PFSK-1 (cell line): ENCODE results near the gene EPHB4.

Experiments
- FOXP2 ChIP-seq: optimal IDR thresholded peaks from 2 replicates; pipeline ENCODE3; 2011; ENCODE audit warnings: borderline replicate concordance, control low read depth, inconsistent platforms; ENCODE audit not compliant: insufficient read depth; ENCODE audit errors: extremely low read length, extremely low read depth
- POLR2AphosphoS5 ChIP-seq: IDR thresholded peaks from 2 replicates; pipeline ENCODE4 v1.6.1; 2012; ENCODE audit warnings: low read depth, mild to moderate bottlenecking, control low read depth, low read length, moderate library complexity
- SIN3A ChIP-seq: IDR thresholded peaks from 2 replicates; pipeline ENCODE4 v1.6.1; 2012; ENCODE audit warnings: mild to moderate bottlenecking, low read length, moderate library complexity, borderline replicate concordance; ENCODE audit not compliant: insufficient read depth
- TAF1 ChIP-seq: IDR thresholded peaks from 2 replicates; pipeline ENCODE4 v1.6.1; 2012; ENCODE audit warnings: low read length, control low read depth, borderline replicate concordance; ENCODE audit not compliant: insufficient read depth
- TF ChIP-seq, protein P1 (sequence below), 2 experiments: IDR thresholded peaks; 2 replicates each; pipeline versions ENCODE4 v1.6.1 to v1.8.0; 2011 to 2012; ENCODE audit warnings: low read depth in 2 of 2, low read length in 2 of 2, control low read depth in 1 of 2, inconsistent platforms in 1 of 2, mild to moderate bottlenecking in 1 of 2, moderate library complexity in 1 of 2; ENCODE audit not compliant: insufficient read depth in 1 of 2

Gene EPHB4

DNA sequence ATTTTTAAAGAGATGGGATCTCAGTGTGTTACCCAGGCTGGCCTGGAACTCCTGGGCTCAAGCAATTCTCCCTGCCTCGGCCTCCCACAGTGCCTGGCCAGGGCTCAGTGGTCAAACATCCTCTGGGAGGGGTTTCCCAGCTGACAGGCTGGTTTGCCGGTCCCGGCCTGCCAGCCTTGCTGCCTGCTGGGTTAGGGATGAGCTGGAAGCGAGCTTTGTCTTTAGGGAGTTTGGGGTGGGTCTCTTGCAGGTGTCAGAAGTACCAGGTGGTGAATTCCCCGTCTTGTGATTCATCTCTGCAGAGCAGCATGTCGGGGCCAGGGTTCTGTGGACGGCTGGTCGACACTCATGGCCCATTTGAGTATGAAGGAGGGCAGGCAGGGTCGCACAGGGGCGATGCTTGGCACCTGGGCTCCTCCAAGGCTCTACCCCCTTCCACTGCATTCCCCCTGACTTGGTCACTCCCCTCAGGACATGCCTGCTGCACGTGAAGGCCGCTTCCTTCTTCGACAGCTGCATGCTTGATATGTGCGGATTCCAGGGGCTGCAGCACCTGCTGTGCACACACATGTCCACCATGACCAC is 63.7 kb downstream of the EPHB4 start:
- TF ChIP-seq TAF1 (no peak), SIN3A (no peak), FOXP2 (no peak), POLR2AphosphoS5 (no peak)
- TF ChIP-seq, protein P1, sequence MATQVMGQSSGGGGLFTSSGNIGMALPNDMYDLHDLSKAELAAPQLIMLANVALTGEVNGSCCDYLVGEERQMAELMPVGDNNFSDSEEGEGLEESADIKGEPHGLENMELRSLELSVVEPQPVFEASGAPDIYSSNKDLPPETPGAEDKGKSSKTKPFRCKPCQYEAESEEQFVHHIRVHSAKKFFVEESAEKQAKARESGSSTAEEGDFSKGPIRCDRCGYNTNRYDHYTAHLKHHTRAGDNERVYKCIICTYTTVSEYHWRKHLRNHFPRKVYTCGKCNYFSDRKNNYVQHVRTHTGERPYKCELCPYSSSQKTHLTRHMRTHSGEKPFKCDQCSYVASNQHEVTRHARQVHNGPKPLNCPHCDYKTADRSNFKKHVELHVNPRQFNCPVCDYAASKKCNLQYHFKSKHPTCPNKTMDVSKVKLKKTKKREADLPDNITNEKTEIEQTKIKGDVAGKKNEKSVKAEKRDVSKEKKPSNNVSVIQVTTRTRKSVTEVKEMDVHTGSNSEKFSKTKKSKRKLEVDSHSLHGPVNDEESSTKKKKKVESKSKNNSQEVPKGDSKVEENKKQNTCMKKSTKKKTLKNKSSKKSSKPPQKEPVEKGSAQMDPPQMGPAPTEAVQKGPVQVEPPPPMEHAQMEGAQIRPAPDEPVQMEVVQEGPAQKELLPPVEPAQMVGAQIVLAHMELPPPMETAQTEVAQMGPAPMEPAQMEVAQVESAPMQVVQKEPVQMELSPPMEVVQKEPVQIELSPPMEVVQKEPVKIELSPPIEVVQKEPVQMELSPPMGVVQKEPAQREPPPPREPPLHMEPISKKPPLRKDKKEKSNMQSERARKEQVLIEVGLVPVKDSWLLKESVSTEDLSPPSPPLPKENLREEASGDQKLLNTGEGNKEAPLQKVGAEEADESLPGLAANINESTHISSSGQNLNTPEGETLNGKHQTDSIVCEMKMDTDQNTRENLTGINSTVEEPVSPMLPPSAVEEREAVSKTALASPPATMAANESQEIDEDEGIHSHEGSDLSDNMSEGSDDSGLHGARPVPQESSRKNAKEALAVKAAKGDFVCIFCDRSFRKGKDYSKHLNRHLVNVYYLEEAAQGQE (IDR thresholded peaks at IDR 0.05; ENCODE audit: insufficient read depth in 1 of 2, low read depth in 2 of 2, low read length in 2 of 2), result no peak

DNA sequence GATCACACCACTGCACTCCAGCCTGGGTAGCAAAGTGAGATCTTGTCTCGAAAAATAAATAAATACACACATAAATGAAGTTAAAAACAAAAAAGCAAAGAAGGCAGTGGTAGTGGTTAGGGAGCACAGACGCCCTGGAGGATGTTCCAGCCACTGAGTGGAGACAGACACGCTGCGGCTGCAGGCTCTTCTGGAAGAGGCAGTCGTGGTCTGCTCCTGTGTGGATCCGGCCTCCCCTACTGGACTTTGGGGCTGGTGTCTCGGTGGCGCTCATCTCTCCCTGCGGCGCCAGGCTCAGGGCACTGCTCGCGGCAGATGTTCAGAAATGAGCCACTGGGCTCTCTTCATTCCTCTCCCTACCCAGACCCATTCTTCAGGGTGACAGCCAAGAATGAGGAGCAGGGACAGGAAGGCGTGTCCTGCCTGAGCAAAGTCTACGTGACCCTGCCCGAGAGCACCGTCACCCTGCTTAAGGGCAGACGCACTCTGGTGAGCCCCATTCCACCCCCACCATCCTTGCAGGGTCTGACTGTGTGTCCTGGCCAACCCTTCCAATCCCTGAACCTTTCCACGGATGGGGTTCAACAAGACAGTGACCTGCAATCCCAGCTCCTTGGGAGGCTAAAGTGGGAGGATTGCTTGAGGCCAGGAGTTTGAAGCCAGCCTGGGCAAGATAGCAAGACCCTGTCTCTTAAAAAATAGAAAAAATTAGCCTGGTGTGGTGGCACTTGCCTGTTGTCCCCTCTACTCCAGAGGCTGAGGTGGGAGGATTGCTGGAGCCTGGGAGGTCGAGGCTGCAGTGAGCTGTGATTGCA is 67.8 kb downstream of the EPHB4 start:
- TF ChIP-seq, protein P1 (IDR thresholded peaks at IDR 0.05; ENCODE audit: insufficient read depth in 1 of 2, low read depth in 2 of 2, low read length in 2 of 2), result no peak
- no peak for TF ChIP-seq POLR2AphosphoS5
- TF ChIP-seq SIN3A, result no peak
- TF ChIP-seq FOXP2, result no peak
- TF ChIP-seq TAF1, result no peak

DNA sequence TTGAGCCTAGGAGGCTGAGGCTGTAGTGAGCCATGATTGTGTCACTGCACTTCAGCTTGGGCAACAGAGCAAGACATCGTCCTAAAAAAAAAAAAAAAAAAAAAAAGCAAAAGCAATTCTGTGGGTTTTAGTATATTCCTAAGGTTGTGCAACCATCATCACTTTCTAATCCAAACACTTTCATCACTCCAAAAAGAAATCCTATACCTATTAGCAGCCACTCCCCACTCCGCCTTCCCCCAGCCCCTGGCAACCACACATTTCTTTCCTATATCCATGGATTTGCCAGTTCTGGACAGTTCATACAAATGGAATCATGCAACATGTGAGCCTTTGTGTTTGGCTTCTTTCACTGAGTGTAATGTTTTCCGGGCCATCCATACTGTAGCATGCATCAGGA is 73.6 kb downstream of the EPHB4 start:
- TF ChIP-seq SIN3A (no peak), TAF1 (no peak), POLR2AphosphoS5 (no peak), FOXP2 (no peak)
- TF ChIP-seq, protein P1 (IDR thresholded peaks at IDR 0.05; ENCODE audit: insufficient read depth in 1 of 2, low read depth in 2 of 2, low read length in 2 of 2), result no peak

DNA sequence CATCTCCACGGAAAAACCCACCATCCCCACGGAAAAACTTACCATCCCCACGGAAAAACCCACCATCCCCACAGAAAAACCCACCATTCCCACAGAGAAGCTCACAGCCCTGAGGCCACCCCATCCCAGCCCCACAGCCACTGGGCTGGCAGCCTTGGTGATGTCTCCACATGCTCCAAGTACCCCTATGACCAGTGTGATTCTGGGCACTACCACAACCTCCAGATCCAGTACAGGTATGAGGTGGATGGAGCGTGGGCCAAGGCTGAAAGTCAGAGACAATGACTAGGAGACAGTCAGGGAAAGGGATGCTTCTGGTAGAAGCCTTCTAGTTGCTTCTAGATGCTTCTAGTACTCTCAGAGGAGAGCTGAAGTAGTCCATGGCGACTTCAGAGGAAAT is 74.3 kb downstream of the EPHB4 start:
- TF ChIP-seq FOXP2 (no peak), POLR2AphosphoS5 (no peak), SIN3A (no peak), TAF1 (no peak)
- TF ChIP-seq, protein P1 (IDR thresholded peaks at IDR 0.05; ENCODE audit: insufficient read depth in 1 of 2, low read depth in 2 of 2, low read length in 2 of 2), result no peak
